Transverse colon (tissue), 4 donors: ENCODE results near the gene PPP1R9A. TPM values are rescaled to one million over a fixed set of nuclear protein-coding genes. Genes with fewer than 3 reads are reported as not detected.

Source experiments
- DNase-seq: peaks from one replicate; pipeline ENCODE4 v3.0.0-alpha.2; 2019
- H3K27ac ChIP-seq, 4 donors: fragments of 200-600 bp; sonication (generic); 2 replicates each; pipeline ENCODE4 v1.5.1; 2016 to 2018; ENCODE audit warnings: inconsistent platforms in 4 of 4
- H3K27me3 ChIP-seq: fragments of 200-600 bp; sonication (generic); 2 replicates; pipeline ENCODE4 v1.5.1; 2017; ENCODE audit warnings: inconsistent platforms
- H3K36me3 ChIP-seq, 4 donors: fragments of 200-600 bp; sonication (generic); 2 replicates each; pipeline ENCODE4 v1.5.1; 2017 to 2019; ENCODE audit warnings: inconsistent platforms in 4 of 4
- H3K4me1 ChIP-seq, 4 donors: fragments of 200-600 bp; sonication (generic); 2 replicates each; pipeline ENCODE4 v1.5.1; 2017 to 2020; ENCODE audit warnings: inconsistent platforms in 4 of 4
- H3K4me3 ChIP-seq, 4 donors: fragments of 200-600 bp; sonication (generic); 1 replicate in 1 of 4; 2 replicates in 3 of 4; pipeline versions ENCODE4 v1.5.1 to v1.6.1; 2017 to 2019; ENCODE audit warnings: inconsistent platforms in 4 of 4
- H3K9me3 ChIP-seq, 2 donors: fragments of 200-600 bp; sonication (generic); 2 replicates each; pipeline ENCODE4 v1.5.1; 2017 to 2019; ENCODE audit warnings: inconsistent platforms in 2 of 2
- EP300 ChIP-seq: sonication (generic); formaldehyde crosslinking; IDR thresholded peaks from one replicate; pipeline ENCODE4 v1.6.1; 2017; ENCODE audit warnings: antibody characterized with exemption, low read depth
- POLR2A ChIP-seq: fragments of 450-650 bp; IDR thresholded peaks from one replicate; pipeline ENCODE4 v1.6.1; 2016; ENCODE audit warnings: antibody characterized with exemption, mild to moderate bottlenecking, moderate library complexity
- POLR2AphosphoS5 ChIP-seq, 3 donors: sonication (generic); formaldehyde crosslinking; IDR thresholded peaks; one replicate each; pipeline ENCODE4 v1.6.1; 2016; ENCODE audit warnings: antibody characterized with exemption in 3 of 3
- WGBS, 2 donors: methylation state at CpG; one replicate each; pipeline ENCODE4 v1.1.5; 2018; ENCODE audit warnings: low coverage in 1 of 2; 5-methylcytosine and 5-hydroxymethylcytosine counted together
- in situ Hi-C, 4 donors: fragments of 200-750 bp; cut with MboI; loops; one replicate each; pipeline versions ENCODE4 v1.15.0 to v1.15.1; 2017; ENCODE audit warnings: low sequenced_read_pairs in 3 of 4, low pct_ligation_motif_present in 1 of 4, low pct_unique_long_range_greater_than_20kb in 1 of 4
- intact Hi-C: fragments of 100-400 bp; cut with DNase I; formaldehyde crosslinking; loops from one replicate; pipeline ENCODE4 v1.15.1; 2023; ENCODE audit warnings: low total_unique reads
- total RNA-seq, 4 donors: library from RNA; depleted of rRNA; stranded (reverse); fragments of >200 nt; gene quantifications; one replicate each; pipeline ENCODE4 v1.1.0, GENCODE V29; 2016
- TF ChIP-seq, protein P1 (sequence below), 5 experiments: fragments of 200-600 bp in 3 of 5; fragments of 450-650 bp in 2 of 5; sonication (generic) in 3 of 5; IDR thresholded peaks; 1 replicate in 2 of 5; 2 replicates in 3 of 5; pipeline ENCODE4 v1.5.1; 2016 to 2017; ENCODE audit warnings: antibody characterized with exemption in 5 of 5, inconsistent platforms in 3 of 5, mild to moderate bottlenecking in 2 of 5, moderate library complexity in 1 of 5

PPP1R9A gene
- total RNA-seq, 4 donors from 2014 or later, result 13.1 to 30.0 (median 23.2) TPM

- Histone ChIP-seq H3K4me1 (peaks cover 0 to 13% (median 2%) of the 10 kb centered on the region in 4 donors), H3K4me3 (no peak overlapping the region), H3K27ac (no peak overlapping the region), H3K9me3 (no peaks in the 10 kb centered on the region), H3K27me3 (peaks cover 3% of the 10 kb centered on the region), H3K36me3 (no peaks in the 10 kb centered on the region)
- intact Hi-C loops (no loop called here), in situ Hi-C loops (no loop called here)
- TF ChIP-seq POLR2A (no peak), POLR2AphosphoS5 (IDR thresholded peaks at IDR 0.05) (no peak), EP300 (no peak)
- TF ChIP-seq, protein P1, sequence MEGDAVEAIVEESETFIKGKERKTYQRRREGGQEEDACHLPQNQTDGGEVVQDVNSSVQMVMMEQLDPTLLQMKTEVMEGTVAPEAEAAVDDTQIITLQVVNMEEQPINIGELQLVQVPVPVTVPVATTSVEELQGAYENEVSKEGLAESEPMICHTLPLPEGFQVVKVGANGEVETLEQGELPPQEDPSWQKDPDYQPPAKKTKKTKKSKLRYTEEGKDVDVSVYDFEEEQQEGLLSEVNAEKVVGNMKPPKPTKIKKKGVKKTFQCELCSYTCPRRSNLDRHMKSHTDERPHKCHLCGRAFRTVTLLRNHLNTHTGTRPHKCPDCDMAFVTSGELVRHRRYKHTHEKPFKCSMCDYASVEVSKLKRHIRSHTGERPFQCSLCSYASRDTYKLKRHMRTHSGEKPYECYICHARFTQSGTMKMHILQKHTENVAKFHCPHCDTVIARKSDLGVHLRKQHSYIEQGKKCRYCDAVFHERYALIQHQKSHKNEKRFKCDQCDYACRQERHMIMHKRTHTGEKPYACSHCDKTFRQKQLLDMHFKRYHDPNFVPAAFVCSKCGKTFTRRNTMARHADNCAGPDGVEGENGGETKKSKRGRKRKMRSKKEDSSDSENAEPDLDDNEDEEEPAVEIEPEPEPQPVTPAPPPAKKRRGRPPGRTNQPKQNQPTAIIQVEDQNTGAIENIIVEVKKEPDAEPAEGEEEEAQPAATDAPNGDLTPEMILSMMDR (IDR thresholded peaks at IDR 0.05), result no peak
- WGBS, 2 donors, result 83 to 96% methylated on average over 1 of the region's 1 CpG
- no peak for DNase-seq
Measured at GRCh38 chr7:94904982-94905381, 2.4 kb upstream of the PPP1R9A start.

DNA sequence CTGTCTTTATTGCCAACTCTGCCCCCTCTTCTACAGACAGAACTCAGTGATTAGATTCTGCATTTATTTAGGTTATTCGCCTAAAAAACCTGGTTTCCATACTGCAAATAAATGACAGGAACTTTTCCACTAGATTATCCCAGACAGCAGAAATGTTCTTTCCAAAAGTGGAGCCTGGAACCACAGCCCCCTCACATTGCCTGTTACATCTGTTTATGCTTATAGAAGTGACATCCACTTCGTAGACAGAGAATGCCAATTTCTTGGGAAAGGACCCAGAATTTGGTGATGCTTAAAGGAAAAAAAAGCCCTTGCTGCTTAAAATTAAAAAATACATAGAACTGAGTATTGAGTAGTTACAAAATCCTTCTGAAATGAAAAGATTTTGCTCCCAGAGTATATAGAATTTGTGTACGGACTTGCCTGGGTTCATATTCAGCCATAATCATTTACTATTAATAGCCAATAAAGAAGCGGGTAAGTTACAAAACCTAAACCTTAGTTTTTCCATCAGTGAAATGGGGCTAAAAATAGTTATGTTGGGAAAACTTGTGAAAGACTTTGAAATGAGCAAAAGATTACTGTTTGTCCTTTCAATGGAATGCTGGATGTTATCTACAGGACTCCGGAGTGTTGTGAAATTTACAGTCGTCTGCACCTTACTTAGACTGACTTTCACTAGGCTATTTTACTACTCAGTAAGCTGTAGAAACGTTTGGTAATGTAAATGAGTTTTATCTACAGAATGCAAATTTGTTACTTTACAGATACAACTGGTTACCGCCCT, 1.1 kb upstream of the PPP1R9A start:
- Histone ChIP-seq H3K4me1 (peaks cover 0 to 13% (median 2%) of the 10 kb centered on the region in 4 donors), H3K27ac (peak overlapping the region in 1 of 4 donors; percentile 91), H3K4me3 (no peak overlapping the region), H3K36me3 (no peaks in the 10 kb centered on the region), H3K9me3 (no peaks in the 10 kb centered on the region), H3K27me3 (peaks cover 3% of the 10 kb centered on the region)
- DNase-seq, result no peak
- in situ Hi-C loops (no loop called here), intact Hi-C loops (no loop called here)
- 85 to 94% methylated on average over 6 to 8 of the region's 8 CpGs for WGBS, 2 donors
- TF ChIP-seq POLR2AphosphoS5 (IDR thresholded peaks at IDR 0.05), result no peak
- TF ChIP-seq, protein P1 (IDR thresholded peaks at IDR 0.05), result no peak

GRCh38 chr7:94907811-94908322, 473 bp downstream of the PPP1R9A start:
- Histone ChIP-seq H3K9me3 (no peaks in the 10 kb centered on the region), H3K27me3 (peaks cover 3% of the 10 kb centered on the region), H3K36me3 (no peaks in the 10 kb centered on the region), H3K4me3 (peak overlapping the region; percentile 61 to 64 (median 63)), H3K27ac (peak overlapping the region; percentile 79 to 91 (median 84)), H3K4me1 (peaks cover 0 to 13% (median 2%) of the 10 kb centered on the region in 4 donors)
- TF ChIP-seq EP300 (no peak), POLR2A (no peak), POLR2AphosphoS5 (IDR thresholded peaks at IDR 0.05) (no peak)
- TF ChIP-seq, protein P1 (IDR thresholded peaks at IDR 0.05), result no peak
- peak; percentile 10 for DNase-seq
- in situ Hi-C loops, result no loop called here
- intact Hi-C loops, result no loop called here
- WGBS, 2 donors, result 0% methylated on average over 44 of the region's 65 CpGs; no CpG with 5 or more reads in 1 of the 2 donors

- TF ChIP-seq POLR2A, result peak; percentile 20
- TF ChIP-seq, protein P1 (IDR thresholded peaks at IDR 0.05), result no peak
- peaks cover 0 to 13% (median 2%) of the 10 kb centered on the region in 4 donors for H3K4me1 ChIP-seq
- H3K9me3 ChIP-seq, result no peaks in the 10 kb centered on the region
- DNase-seq, result peak; percentile 29
- H3K27ac ChIP-seq, result peak overlapping the region; percentile 79 to 91 (median 84)
- in situ Hi-C loops (no loop called here), intact Hi-C loops (no loop called here)
- WGBS, 2 donors, result 4 to 5% methylated on average over 10 to 27 of the region's 27 CpGs
- no peaks in the 10 kb centered on the region for H3K36me3 ChIP-seq
- peaks cover 3% of the 10 kb centered on the region for H3K27me3 ChIP-seq
- peak overlapping the region; percentile 61 to 64 (median 63) for H3K4me3 ChIP-seq
Measured at GRCh38 chr7:94908323-94909178, 1.2 kb downstream of the PPP1R9A start.
